ENCODE data around the gene SPATS2. TPM values are rescaled to one million over a fixed set of nuclear protein-coding genes. Genes with fewer than 3 reads are reported as not detected.

The SPATS2 gene
- total RNA-seq, 1 experiment from 2014 or later = 43.1 TPM

Other genes starting within 250 kb of the SPATS2 start
- gene TUBA1B, start 236.1 kb upstream of the SPATS2 start, total RNA-seq (2022) = 1,866 and 1,882 TPM in 2 replicates
- 8.5 and 9.1 TPM in 2 replicates for gene TUBA1A, start 178.4 kb upstream of the SPATS2 start, total RNA-seq (2022)
- gene TUBA1C, start 102.4 kb upstream of the SPATS2 start, total RNA-seq (2022) = 636 and 638 TPM in 2 replicates
- gene PRPH, start 72.3 kb upstream of the SPATS2 start, total RNA-seq (2022) = 3.2 and 4.9 TPM in 2 replicates
- 134 and 135 TPM in 2 replicates for gene TROAP, start 44.2 kb upstream of the SPATS2 start, total RNA-seq (2022)
- 2.6 and 3.6 TPM in 2 replicates for gene C1QL4, start 30.3 kb upstream of the SPATS2 start, total RNA-seq (2022)
- 40.6 and 47.7 TPM in 2 replicates for gene DNAJC22, start 20.6 kb upstream of the SPATS2 start, total RNA-seq (2022)
- gene KCNH3, start 171.6 kb downstream of the SPATS2 start, total RNA-seq (2022) = 0.16 and 0.27 TPM in 2 replicates
- gene MCRS1, start 200.7 kb downstream of the SPATS2 start, total RNA-seq (2022) = 115 and 122 TPM in 2 replicates
- 1.4 and 2.2 TPM in 2 replicates for gene FAM186B, start 238.2 kb downstream of the SPATS2 start, total RNA-seq (2022)